NCI-H146 treated with DMSO at 0.1 percent for 48 hours (cell line): Measurements from ENCODE around the gene OR2C3.
"Not testable (repeated sequence)": the region's sequence is repeated elsewhere in the genome, so short reads cannot be mapped to it uniquely, and the experiment has no call there.

Experiments used
- DNase-seq: peaks from one replicate; lab custom pipeline; 2025; ENCODE audit not compliant: unreplicated experiment; lab: John Stamatoyannopoulos, UW

OR2C3 gene

GRCh38 chr1:247536340-247536739 lies at the start of gene OR2C3:
TSS of gene OR2C3 (minus strand) at chr1:247536440. CDS start at chr1:247532511, 3,929 bp downstream.
- DNase-seq: no peak

GRCh38 chr1:247578946-247579460 lies 42.8 kb upstream of the OR2C3 start:
- no peak for DNase-seq

- DNase-seq: peak; percentile 5
These were observed 40.3 kb upstream of the OR2C3 start for GRCh38 chr1:247576514-247576913.

- no peak for DNase-seq
These were observed 38.4 kb upstream of the OR2C3 start for GRCh38 chr1:247574664-247575063.

- DNase-seq: no peak
These were observed 38.0 kb upstream of the OR2C3 start for GRCh38 chr1:247574236-247574635.

- DNase-seq: no peak
These were observed 26.0 kb upstream of the OR2C3 start for GRCh38 chr1:247562198-247562597.

GRCh38 chr1:247561711-247562110 lies 25.5 kb upstream of the OR2C3 start:
- no peak for DNase-seq

- DNase-seq: no peak
These were observed 21.9 kb upstream of the OR2C3 start for GRCh38 chr1:247557926-247558674.

GRCh38 chr1:247552231-247552630 lies 16.0 kb upstream of the OR2C3 start:
- DNase-seq: no peak

- no peak for DNase-seq
These were observed 15.5 kb upstream of the OR2C3 start for GRCh38 chr1:247551721-247552120.

- DNase-seq: no peak
These were observed 12.5 kb upstream of the OR2C3 start, which contains the start of gene GCSAML for GRCh38 chr1:247548769-247549182. TSS of gene GCSAML (plus strand) at chr1:247549134. CDS start at chr1:247549192, 58 bp downstream.

GRCh38 chr1:247548092-247548491 lies 11.9 kb upstream of the OR2C3 start:
- DNase-seq: no peak

- no peak for DNase-seq
These were observed 6.6 kb upstream of the OR2C3 start for GRCh38 chr1:247542811-247543210.

GRCh38 chr1:247540581-247540980 lies 4.3 kb upstream of the OR2C3 start:
- no peak for DNase-seq

- DNase-seq: no peak
These were observed 3.0 kb upstream of the OR2C3 start for GRCh38 chr1:247539215-247539614.

- no peak for DNase-seq
These were observed 2.3 kb upstream of the OR2C3 start for GRCh38 chr1:247538561-247538960.

- no peak for DNase-seq
These were observed 838 bp downstream of the OR2C3 start for GRCh38 chr1:247535402-247535801.

- no peak for DNase-seq
These were observed 4.3 kb downstream of the OR2C3 start for GRCh38 chr1:247531937-247532336.

- DNase-seq: no peak
These were observed 5.5 kb downstream of the OR2C3 start for GRCh38 chr1:247530785-247531184.

GRCh38 chr1:247529771-247530355 lies 6.4 kb downstream of the OR2C3 start:
- DNase-seq: no peak

GRCh38 chr1:247528812-247529474 lies 7.3 kb downstream of the OR2C3 start:
- DNase-seq: no peak

GRCh38 chr1:247521886-247522285 lies 14.4 kb downstream of the OR2C3 start:
- not testable (repeated sequence) for DNase-seq
